ENCODE results near the gene LPGAT1.

Gene LPGAT1

GRCh38 chr1:211761400-211761799, 69.2 kb downstream of the LPGAT1 start:
- no peak for DNase-seq

GRCh38 chr1:211756471-211757020, 74.0 kb downstream of the LPGAT1 start:
- no peak for DNase-seq

- DNase-seq, result no peak
Observed at GRCh38 chr1:211753649-211754251, 76.8 kb downstream of the LPGAT1 start.

- no peak for DNase-seq
Observed at GRCh38 chr1:211752951-211753486, 77.5 kb downstream of the LPGAT1 start.

- DNase-seq, result no peak
Observed at GRCh38 chr1:211752317-211752716, 78.2 kb downstream of the LPGAT1 start.

GRCh38 chr1:211751438-211751837, 79.1 kb downstream of the LPGAT1 start:
- no peak for DNase-seq

- no peak for DNase-seq
Observed at GRCh38 chr1:211750599-211750998, 80.0 kb downstream of the LPGAT1 start.

GRCh38 chr1:211749251-211749650, 81.3 kb downstream of the LPGAT1 start:
- DNase-seq, result no peak

GRCh38 chr1:211748810-211749209, 81.8 kb downstream of the LPGAT1 start:
- no peak for DNase-seq

GRCh38 chr1:211742889-211743529, 87.6 kb downstream of the LPGAT1 start:
- no peak for DNase-seq

- DNase-seq, result no peak
Observed at GRCh38 chr1:211742272-211742671, 88.3 kb downstream of the LPGAT1 start.

- no peak for DNase-seq
Observed at GRCh38 chr1:211741788-211742187, 88.8 kb downstream of the LPGAT1 start.

GRCh38 chr1:211741116-211741515, 89.4 kb downstream of the LPGAT1 start:
- DNase-seq, result no peak

- DNase-seq, result no peak
Observed at GRCh38 chr1:211739671-211740411, 90.7 kb downstream of the LPGAT1 start.

GRCh38 chr1:211738691-211739301, 91.8 kb downstream of the LPGAT1 start:
- DNase-seq, result no peak

GRCh38 chr1:211738096-211738690, 92.4 kb downstream of the LPGAT1 start:
- no peak for DNase-seq

- no peak for DNase-seq
Observed at GRCh38 chr1:211737115-211738035, 93.2 kb downstream of the LPGAT1 start.

- DNase-seq, result no peak
Observed at GRCh38 chr1:211736351-211736915, 94.1 kb downstream of the LPGAT1 start.

- no peak for DNase-seq
Observed at GRCh38 chr1:211735208-211736170, 95.1 kb downstream of the LPGAT1 start.

GRCh38 chr1:211734791-211735190, 95.8 kb downstream of the LPGAT1 start:
- DNase-seq, result no peak

Data from NK-92 treated with Interleukin-12 subunit alpha and Interleukin-12 subunit beta, amount 100 ng/mL, for 24 hours (cell line).